Measurements from ENCODE around the gene PAK2.

The PAK2 gene

GRCh38 chr3:196739671-196740480, at the start of gene PAK2:
TSS of gene PAK2 (plus strand) at chr3:196739857. CDS start at chr3:196782647, 42,790 bp downstream.
- TF ChIP-seq, protein P1, sequence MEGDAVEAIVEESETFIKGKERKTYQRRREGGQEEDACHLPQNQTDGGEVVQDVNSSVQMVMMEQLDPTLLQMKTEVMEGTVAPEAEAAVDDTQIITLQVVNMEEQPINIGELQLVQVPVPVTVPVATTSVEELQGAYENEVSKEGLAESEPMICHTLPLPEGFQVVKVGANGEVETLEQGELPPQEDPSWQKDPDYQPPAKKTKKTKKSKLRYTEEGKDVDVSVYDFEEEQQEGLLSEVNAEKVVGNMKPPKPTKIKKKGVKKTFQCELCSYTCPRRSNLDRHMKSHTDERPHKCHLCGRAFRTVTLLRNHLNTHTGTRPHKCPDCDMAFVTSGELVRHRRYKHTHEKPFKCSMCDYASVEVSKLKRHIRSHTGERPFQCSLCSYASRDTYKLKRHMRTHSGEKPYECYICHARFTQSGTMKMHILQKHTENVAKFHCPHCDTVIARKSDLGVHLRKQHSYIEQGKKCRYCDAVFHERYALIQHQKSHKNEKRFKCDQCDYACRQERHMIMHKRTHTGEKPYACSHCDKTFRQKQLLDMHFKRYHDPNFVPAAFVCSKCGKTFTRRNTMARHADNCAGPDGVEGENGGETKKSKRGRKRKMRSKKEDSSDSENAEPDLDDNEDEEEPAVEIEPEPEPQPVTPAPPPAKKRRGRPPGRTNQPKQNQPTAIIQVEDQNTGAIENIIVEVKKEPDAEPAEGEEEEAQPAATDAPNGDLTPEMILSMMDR (IDR thresholded peaks at IDR 0.05; ENCODE audit: control extremely low read depth, extremely low read depth, low read depth, missing control alignments) = no peak
- DNase-seq (ENCODE audit: extremely low spot score) = peak; percentile 95
- CTCF ChIA-PET = interaction anchor here (1.3 to 1.4 kb wide), 2 partner anchors 14 to 19 kb away, joined by 3 read pairs; no protein-coding TSS in a partner anchor
- POLR2A ChIA-PET = interaction anchor here (0.6 to 1.6 kb wide), 6 partner anchors 11 to 279 kb away, joined by 3 to 7 read pairs (median 4); partner anchors contain the start of genes CEP19 and PIGX

DNA sequence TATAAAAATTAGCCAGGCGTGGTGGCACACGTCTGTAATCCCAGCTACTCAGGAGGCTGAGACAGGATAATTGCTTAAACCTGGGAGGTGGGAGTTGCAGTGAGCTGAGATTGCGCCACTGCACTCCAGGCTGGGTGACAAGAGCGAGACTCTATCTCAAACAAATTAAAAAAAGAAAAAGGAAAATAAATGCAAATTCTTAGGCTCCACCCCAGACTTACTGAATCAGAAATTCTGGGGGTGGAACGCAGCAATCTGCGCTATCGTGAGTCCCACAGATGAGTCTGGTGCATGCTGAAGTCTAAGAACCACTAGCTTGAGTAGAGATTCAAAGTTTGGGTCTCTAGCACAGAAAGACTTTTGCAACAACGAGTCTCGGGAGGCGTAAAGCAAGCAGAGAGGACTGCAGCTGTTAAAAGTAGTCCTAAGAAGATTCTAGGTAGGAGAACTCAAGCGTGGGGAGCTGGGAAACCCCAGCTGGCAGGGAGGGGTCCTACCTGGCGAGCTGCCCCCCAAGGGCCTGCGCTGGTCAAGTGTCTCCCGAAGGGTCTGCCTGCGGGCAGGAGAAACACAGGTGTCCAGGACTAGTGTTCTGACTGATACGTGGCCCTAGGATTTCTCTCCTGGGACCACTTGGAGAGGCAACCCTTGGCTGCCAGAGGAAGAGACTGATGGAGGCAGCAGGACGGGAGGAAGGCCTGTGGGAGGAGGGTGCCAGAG, 49.6 kb upstream of the PAK2 start:
- TF ChIP-seq, protein P1 (IDR thresholded peaks at IDR 0.05; ENCODE audit: control extremely low read depth, extremely low read depth, low read depth, missing control alignments) = no peak
- CTCF ChIA-PET = interaction anchor here (1.0 to 1.5 kb wide), 5 partner anchors 20 to 162 kb away, joined by 3 to 8 read pairs (median 3); no protein-coding TSS in a partner anchor
- POLR2A ChIA-PET = no interaction called here
- DNase-seq (ENCODE audit: extremely low spot score) = no peak

DNA sequence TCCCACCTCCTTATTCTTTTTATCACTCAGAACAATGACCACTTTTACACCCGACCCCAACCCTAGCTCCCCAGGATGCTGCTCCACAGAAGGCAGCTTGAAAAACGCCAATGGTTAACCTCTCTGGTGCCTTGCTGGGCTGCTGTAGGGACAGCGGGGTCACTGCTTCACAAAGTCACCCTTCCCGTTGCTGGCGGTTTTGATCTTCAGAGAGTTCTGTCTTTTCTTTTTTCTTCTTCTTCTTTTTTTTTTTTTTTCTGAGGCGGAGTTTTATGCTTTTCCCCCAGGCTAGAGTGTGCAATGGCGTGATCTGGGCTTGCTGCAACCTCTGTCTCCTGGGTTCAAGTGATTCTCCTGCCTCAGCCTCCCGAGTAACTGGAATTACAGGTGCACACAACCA, 48.3 kb upstream of the PAK2 start:
- ChIA-PET POLR2A (no interaction called here), CTCF (interaction anchor here (0.9 to 1.1 kb wide), 3 partner anchors 18 to 163 kb away, joined by 3 read pairs; no protein-coding TSS in a partner anchor)
- TF ChIP-seq, protein P1 (IDR thresholded peaks at IDR 0.05; ENCODE audit: control extremely low read depth, extremely low read depth, low read depth, missing control alignments) = no peak
- DNase-seq (ENCODE audit: extremely low spot score) = no peak

DNA sequence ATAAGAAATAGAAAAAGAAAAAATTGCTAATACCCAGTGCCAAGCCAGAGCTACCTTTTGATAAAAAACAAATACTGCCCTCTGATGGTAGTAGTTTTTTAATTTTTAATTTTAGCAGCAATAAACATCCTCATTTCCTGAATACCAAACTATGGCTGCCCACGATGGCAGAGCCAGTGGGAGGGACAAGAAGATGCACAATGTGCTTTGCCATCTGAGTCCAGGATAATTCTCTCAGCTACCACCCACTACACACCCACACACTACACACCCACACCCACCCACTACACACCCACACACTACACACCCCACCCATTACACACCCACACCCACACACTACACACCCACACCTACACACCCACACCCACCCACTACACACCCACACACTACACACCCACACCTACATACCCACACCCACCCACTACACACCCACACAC, 45.4 kb upstream of the PAK2 start:
- TF ChIP-seq, protein P1 (IDR thresholded peaks at IDR 0.05; ENCODE audit: control extremely low read depth, extremely low read depth, low read depth, missing control alignments) = no peak
- ChIA-PET CTCF (interaction anchor here (0.8 to 2.0 kb wide), 3 partner anchors 9 to 85 kb away, joined by 3 to 12 read pairs (median 9); no protein-coding TSS in a partner anchor), POLR2A (no interaction called here)
- DNase-seq (ENCODE audit: extremely low spot score) = peak; percentile 45

- TF ChIP-seq, protein P1 (IDR thresholded peaks at IDR 0.05; ENCODE audit: control extremely low read depth, extremely low read depth, low read depth, missing control alignments) = no peak
- CTCF ChIA-PET = interaction anchor here (1.5 to 2.4 kb wide), 3 partner anchors 10 to 18 kb away, joined by 4 to 11 read pairs (median 4); no protein-coding TSS in a partner anchor
- POLR2A ChIA-PET = no interaction called here
- no peak for DNase-seq (ENCODE audit: extremely low spot score)
Measured at GRCh38 chr3:196694941-196695848, 44.5 kb upstream of the PAK2 start.
